Right atrium auricular region (tissue), 2 donors: Measurements from ENCODE around the gene GABRG3. TPM values are rescaled to one million over a fixed set of nuclear protein-coding genes. Genes with fewer than 3 reads are reported as not detected.

ENCODE experiments used
- DNase-seq: peaks from one replicate; pipeline ENCODE4 v3.0.0-alpha.2; 2019; ENCODE audit warnings: low spot score
- H3K27ac ChIP-seq, 2 donors: fragments of 200-600 bp; sonication (generic); 1 replicate in 1 of 2; 2 replicates in 1 of 2; pipeline ENCODE4 v1.5.1; 2016 to 2019
- H3K27me3 ChIP-seq, 2 donors: fragments of 200-600 bp; sonication (generic); one replicate each; pipeline versions ENCODE4 v1.5.1 to v1.6.0; 2017 to 2019
- H3K36me3 ChIP-seq: fragments of 200-600 bp; sonication (generic); one replicate; pipeline ENCODE4 v1.5.1; 2016
- H3K4me1 ChIP-seq, 2 donors: fragments of 200-600 bp; sonication (generic); one replicate each; pipeline versions ENCODE4 v1.5.1 to v1.6.0; 2017 to 2019
- H3K4me3 ChIP-seq, 2 donors: fragments of 200-600 bp; sonication (generic); 1 replicate in 1 of 2; 2 replicates in 1 of 2; pipeline ENCODE4 v1.5.1; 2017 to 2019; ENCODE audit warnings: mild to moderate bottlenecking in 1 of 2, moderate library complexity in 1 of 2
- H3K9me3 ChIP-seq, 2 donors: fragments of 200-600 bp; sonication (generic); one replicate each; pipeline ENCODE4 v1.5.1; 2019
- CTCF ChIP-seq, 2 donors: fragments of 200-600 bp; sonication (generic); IDR thresholded peaks; one replicate each; pipeline ENCODE4 v1.5.1; 2019; ENCODE audit warnings: antibody characterized with exemption in 2 of 2
- total RNA-seq, 2 donors: library from RNA; depleted of rRNA; stranded (reverse); fragments of >200 nt; gene quantifications; one replicate each; pipeline ENCODE4 v1.1.0, GENCODE V29; 2016

Gene GABRG3
- total RNA-seq, 2 donors from 2014 or later = not detected

GRCh38 chr15:27064080-27064479 lies 93.1 kb downstream of the GABRG3 start:
- Histone ChIP-seq H3K4me1 (no peaks in the 10 kb centered on the region), H3K27me3 (no peaks in the 10 kb centered on the region), H3K27ac (no peak overlapping the region), H3K36me3 (no peaks in the 10 kb centered on the region), H3K9me3 (peaks cover 0 to 19% of the 10 kb centered on the region in 2 donors), H3K4me3 (no peak overlapping the region)
- no peak for TF ChIP-seq CTCF (IDR thresholded peaks at IDR 0.05)
- no peak for DNase-seq

- DNase-seq = no peak
- no peak for TF ChIP-seq CTCF (IDR thresholded peaks at IDR 0.05)
- H3K27ac ChIP-seq = no peak overlapping the region
Observed at GRCh38 chr15:27065151-27065550, 94.2 kb downstream of the GABRG3 start.

GRCh38 chr15:27065785-27066184 lies 94.8 kb downstream of the GABRG3 start:
- Histone ChIP-seq H3K27me3 (no peaks in the 10 kb centered on the region), H3K4me1 (no peaks in the 10 kb centered on the region), H3K4me3 (no peak overlapping the region), H3K9me3 (peaks cover 0 to 20% of the 10 kb centered on the region in 2 donors), H3K27ac (no peak overlapping the region), H3K36me3 (no peaks in the 10 kb centered on the region)
- DNase-seq = no peak
- TF ChIP-seq CTCF (IDR thresholded peaks at IDR 0.05) = no peak

More at GRCh38 chr15:27065151-27065550, 94.2 kb downstream of the GABRG3 start:
- Histone ChIP-seq H3K9me3 (peaks cover 0 to 20% of the 10 kb centered on the region in 2 donors), H3K4me1 (no peaks in the 10 kb centered on the region), H3K36me3 (no peaks in the 10 kb centered on the region), H3K4me3 (no peak overlapping the region), H3K27me3 (no peaks in the 10 kb centered on the region)

- Histone ChIP-seq H3K27me3 (no peaks in the 10 kb centered on the region), H3K4me1 (no peaks in the 10 kb centered on the region), H3K27ac (no peak overlapping the region), H3K9me3 (peaks cover 0 to 20% of the 10 kb centered on the region in 2 donors), H3K4me3 (no peak overlapping the region), H3K36me3 (no peaks in the 10 kb centered on the region)
- no peak for DNase-seq
- TF ChIP-seq CTCF (IDR thresholded peaks at IDR 0.05) = no peak
Observed at GRCh38 chr15:27066446-27066845, 95.5 kb downstream of the GABRG3 start.

GRCh38 chr15:27067175-27067574 lies 96.2 kb downstream of the GABRG3 start:
- H3K4me1 ChIP-seq = no peaks in the 10 kb centered on the region

More at GRCh38 chr15:27067175-27067574, 96.2 kb downstream of the GABRG3 start:
- H3K9me3 ChIP-seq = peaks cover 0 to 20% of the 10 kb centered on the region in 2 donors
- no peak for DNase-seq
- H3K4me3 ChIP-seq = no peak overlapping the region
- no peaks in the 10 kb centered on the region for H3K36me3 ChIP-seq
- H3K27me3 ChIP-seq = no peaks in the 10 kb centered on the region
- H3K27ac ChIP-seq = no peak overlapping the region
- TF ChIP-seq CTCF (IDR thresholded peaks at IDR 0.05) = no peak
